ENCODE data around the gene DCAF6.

Gene DCAF6

DNA sequence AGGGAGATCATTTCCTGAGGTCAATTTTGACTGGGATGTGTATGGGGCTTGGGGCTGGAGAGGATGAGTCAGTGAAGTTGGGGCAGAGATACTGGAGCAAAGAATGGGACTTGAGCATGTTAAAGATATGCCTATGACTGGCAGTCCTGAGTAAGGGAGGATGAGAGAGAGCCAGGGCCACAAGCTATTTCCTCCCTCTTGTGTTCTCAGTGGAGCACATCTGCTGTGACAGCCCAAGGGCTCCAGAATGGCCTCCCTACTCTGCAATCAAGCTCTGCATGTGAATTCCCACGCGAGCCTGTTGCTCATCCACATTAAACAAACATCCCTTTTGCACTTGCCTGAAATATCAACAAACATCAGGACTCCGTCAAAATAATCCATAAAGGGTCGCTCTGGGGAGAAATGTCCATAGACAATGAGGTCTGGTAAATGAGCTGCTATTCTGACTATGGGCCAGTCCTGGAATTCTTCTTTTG, 31.8 kb upstream of the DCAF6 start:
- H3K27ac ChIP-seq, result no peak overlapping the region
- no peaks in the 10 kb centered on the region for H3K36me3 ChIP-seq (ENCODE audit: insufficient read depth, low read length)
- DNase-seq (ENCODE audit: low read depth, low spot score), result no peak
- no peak overlapping the region for H3K9ac ChIP-seq (ENCODE audit: insufficient read length)
- no peaks in the 10 kb centered on the region; the same call in 1 of the 2 replicates for H3K9me3 ChIP-seq (ENCODE audit: low read depth, low read length)
- TF ChIP-seq FOXP2 (optimal IDR thresholded peaks at IDR 0.05; ENCODE audit: control extremely low read depth, extremely low read length, insufficient read depth) (no peak), EZH2 (IDR thresholded peaks at IDR 0.05) (no peak)
- no peak overlapping the region for H3K4me3 ChIP-seq

DNA sequence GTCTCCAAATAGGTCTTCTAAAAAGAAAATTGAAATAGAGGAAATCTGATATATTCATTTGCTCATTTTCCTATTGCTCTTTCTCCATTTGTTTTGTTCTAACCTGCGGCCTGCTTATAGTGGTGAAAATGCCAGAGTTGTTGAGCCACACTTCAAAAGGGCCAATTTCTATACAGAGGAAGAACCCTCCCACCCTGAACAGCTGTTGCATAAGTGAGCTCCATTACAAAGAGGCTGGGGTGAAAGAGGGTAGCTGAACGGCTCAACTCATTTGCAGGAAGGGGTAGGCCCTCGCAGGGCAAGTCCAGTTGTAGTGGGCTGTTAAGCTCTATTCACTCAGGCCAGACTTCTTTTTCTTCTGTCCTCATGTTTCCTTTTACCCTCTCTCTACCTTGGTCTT, 31.3 kb upstream of the DCAF6 start:
- no peak for TF ChIP-seq FOXP2 (optimal IDR thresholded peaks at IDR 0.05; ENCODE audit: control extremely low read depth, extremely low read length, insufficient read depth)
- Histone ChIP-seq H3K4me3 (no peak overlapping the region), H3K36me3 (ENCODE audit: insufficient read depth, low read length) (no peaks in the 10 kb centered on the region), H3K9ac (ENCODE audit: insufficient read length) (no peak overlapping the region), H3K27ac (no peak overlapping the region), H3K9me3 (ENCODE audit: low read depth, low read length) (no peaks in the 10 kb centered on the region; the same call in 1 of the 2 replicates)
- DNase-seq (ENCODE audit: low read depth, low spot score), result no peak

DNA sequence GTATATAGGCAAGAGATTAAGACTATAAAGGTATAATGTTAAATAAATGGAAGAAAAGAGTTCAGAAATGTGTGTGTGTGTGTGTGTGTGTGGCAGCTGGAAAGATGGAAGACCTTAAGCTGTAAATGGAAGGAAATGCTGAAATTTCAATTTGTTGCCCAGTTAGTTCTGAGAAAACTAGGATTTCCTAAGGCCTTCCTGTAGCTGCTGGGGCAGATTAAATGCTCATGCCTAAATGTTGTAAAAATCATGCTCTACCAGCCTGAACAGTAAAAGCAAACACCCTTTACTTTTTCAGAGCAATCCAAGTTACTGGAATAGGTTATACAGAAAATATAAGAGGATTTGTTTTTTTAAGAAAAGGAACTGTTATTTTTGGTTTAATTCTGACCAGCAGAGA, 30.8 kb upstream of the DCAF6 start:
- H3K4me3 ChIP-seq, result no peak overlapping the region
- no peak overlapping the region for H3K27ac ChIP-seq
- no peaks in the 10 kb centered on the region for H3K36me3 ChIP-seq (ENCODE audit: insufficient read depth, low read length)
- H3K9me3 ChIP-seq (ENCODE audit: low read depth, low read length), result no peaks in the 10 kb centered on the region; the same call in 1 of the 2 replicates
- no peak for DNase-seq (ENCODE audit: low read depth, low spot score)
- TF ChIP-seq POLR2AphosphoS5 (IDR thresholded peaks at IDR 0.05; ENCODE audit: borderline replicate concordance, low read depth, low read length) (no peak), FOXP2 (optimal IDR thresholded peaks at IDR 0.05; ENCODE audit: control extremely low read depth, extremely low read length, insufficient read depth) (no peak), EZH2 (IDR thresholded peaks at IDR 0.05) (no peak)
- no peak overlapping the region for H3K9ac ChIP-seq (ENCODE audit: insufficient read length)

DNA sequence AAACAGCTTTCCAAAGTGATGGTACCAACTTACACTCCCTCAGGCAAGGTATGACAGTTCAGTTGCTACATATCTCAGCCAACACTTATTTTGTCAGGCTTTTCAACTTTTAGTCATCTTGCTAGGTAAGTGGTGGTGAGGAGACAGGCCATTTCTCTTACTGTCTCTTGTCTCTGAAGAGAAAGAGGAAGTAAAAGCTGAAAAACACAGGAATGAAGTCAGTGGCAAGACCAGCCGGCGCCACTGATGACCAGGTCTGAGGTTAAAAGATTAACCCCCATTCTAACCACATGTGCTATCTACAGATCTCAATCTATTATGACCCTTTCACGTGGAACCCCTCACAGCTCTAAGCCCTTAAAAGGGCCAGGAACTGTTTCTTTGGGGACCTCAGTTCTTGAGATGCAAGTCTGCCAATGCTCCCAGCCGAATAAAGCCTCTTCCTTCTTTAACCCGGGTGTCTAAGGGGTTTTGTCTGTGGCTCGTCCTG, 26.7 kb upstream of the DCAF6 start:
- no peak for DNase-seq (ENCODE audit: low read depth, low spot score)
- Histone ChIP-seq H3K9me3 (ENCODE audit: low read depth, low read length) (no peaks in the 10 kb centered on the region; the same call in 1 of the 2 replicates), H3K27ac (no peak overlapping the region), H3K9ac (ENCODE audit: insufficient read length) (no peak overlapping the region), H3K36me3 (ENCODE audit: insufficient read depth, low read length) (no peaks in the 10 kb centered on the region), H3K4me3 (no peak overlapping the region)
- no peak for TF ChIP-seq POLR2AphosphoS5 (IDR thresholded peaks at IDR 0.05; ENCODE audit: borderline replicate concordance, low read depth, low read length)

- no peak for DNase-seq (ENCODE audit: low read depth, low spot score)
- Histone ChIP-seq H3K9me3 (ENCODE audit: low read depth, low read length) (no peaks in the 10 kb centered on the region; the same call in 1 of the 2 replicates), H3K36me3 (ENCODE audit: insufficient read depth, low read length) (no peaks in the 10 kb centered on the region), H3K9ac (ENCODE audit: insufficient read length) (no peak overlapping the region), H3K4me3 (no peak overlapping the region), H3K27ac (no peak overlapping the region)
- TF ChIP-seq POLR2AphosphoS5 (IDR thresholded peaks at IDR 0.05; ENCODE audit: borderline replicate concordance, low read depth, low read length) (no peak), FOXP2 (optimal IDR thresholded peaks at IDR 0.05; ENCODE audit: control extremely low read depth, extremely low read length, insufficient read depth) (no peak), EZH2 (IDR thresholded peaks at IDR 0.05) (no peak)
These were observed 26.0 kb upstream of the DCAF6 start for GRCh38 chr1:167910530-167910929.

GRCh38 chr1:167911413-167911812, 25.1 kb upstream of the DCAF6 start:
- H3K4me3 ChIP-seq, result no peak overlapping the region
- H3K36me3 ChIP-seq (ENCODE audit: insufficient read depth, low read length), result no peaks in the 10 kb centered on the region
- H3K9me3 ChIP-seq (ENCODE audit: low read depth, low read length), result no peaks in the 10 kb centered on the region; the same call in 1 of the 2 replicates
- DNase-seq (ENCODE audit: low read depth, low spot score), result no peak
- H3K9ac ChIP-seq (ENCODE audit: insufficient read length), result no peak overlapping the region
- TF ChIP-seq POLR2AphosphoS5 (IDR thresholded peaks at IDR 0.05; ENCODE audit: borderline replicate concordance, low read depth, low read length) (no peak), FOXP2 (optimal IDR thresholded peaks at IDR 0.05; ENCODE audit: control extremely low read depth, extremely low read length, insufficient read depth) (no peak), EZH2 (IDR thresholded peaks at IDR 0.05) (no peak)
- H3K27ac ChIP-seq, result no peak overlapping the region

- no peaks in the 10 kb centered on the region; the same call in 1 of the 2 replicates for H3K36me3 ChIP-seq (ENCODE audit: insufficient read depth, low read length)
- no peaks in the 10 kb centered on the region; the same call in 1 of the 2 replicates for H3K9me3 ChIP-seq (ENCODE audit: low read depth, low read length)
- H3K4me3 ChIP-seq, result no peak overlapping the region
- H3K9ac ChIP-seq (ENCODE audit: insufficient read length), result no peak overlapping the region
- no peak for DNase-seq (ENCODE audit: low read depth, low spot score)
- H3K27ac ChIP-seq, result no peak overlapping the region
- TF ChIP-seq FOXP2 (optimal IDR thresholded peaks at IDR 0.05; ENCODE audit: control extremely low read depth, extremely low read length, insufficient read depth) (no peak), POLR2AphosphoS5 (IDR thresholded peaks at IDR 0.05; ENCODE audit: borderline replicate concordance, low read depth, low read length) (no peak), EZH2 (IDR thresholded peaks at IDR 0.05) (no peak)
These were observed 24.2 kb upstream of the DCAF6 start for GRCh38 chr1:167912294-167912693.

- H3K27ac ChIP-seq, result no peak within 1 kb of the TSS
- no peak for TF ChIP-seq POLR2AphosphoS5 (IDR thresholded peaks at IDR 0.05; ENCODE audit: borderline replicate concordance, low read depth, low read length)
- TF ChIP-seq FOXP2 (optimal IDR thresholded peaks at IDR 0.05; ENCODE audit: control extremely low read depth, extremely low read length, insufficient read depth), result no peak
- no peak for TF ChIP-seq EZH2 (IDR thresholded peaks at IDR 0.05)
These were observed 22.5 kb upstream of the DCAF6 start, which contains the start of gene ADCY10 for GRCh38 chr1:167913895-167914496. Gene ADCY10 (minus strand): TSS chr1:167914134. CDS start chr1:167905140, 8,994 bp downstream.

DNA sequence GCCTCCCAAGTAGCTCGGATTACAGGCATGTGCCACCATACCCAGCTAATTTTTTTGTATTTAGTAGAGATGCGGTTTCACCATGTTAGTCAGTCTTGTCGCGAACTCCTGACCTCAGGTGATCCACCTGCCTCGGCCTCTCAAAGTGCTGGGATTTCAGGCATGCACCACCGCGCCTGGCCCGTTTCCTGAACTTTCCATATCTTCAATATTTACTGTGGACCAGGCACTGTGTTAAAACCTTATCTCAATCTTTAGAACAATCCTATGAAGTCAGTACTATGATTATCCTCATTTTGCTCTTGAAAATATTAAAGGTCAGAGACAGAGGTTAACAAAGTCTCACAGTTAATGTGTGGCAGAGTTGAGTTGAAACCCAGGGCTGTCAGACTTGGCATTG, 20.9 kb upstream of the DCAF6 start:
- Histone ChIP-seq H3K9ac (ENCODE audit: insufficient read length) (no peak overlapping the region), H3K27ac (no peak overlapping the region), H3K4me3 (no peak overlapping the region), H3K9me3 (ENCODE audit: low read depth, low read length) (no peaks in the 10 kb centered on the region), H3K36me3 (ENCODE audit: insufficient read depth, low read length) (no peaks in the 10 kb centered on the region; the same call in 1 of the 2 replicates)
- DNase-seq (ENCODE audit: low read depth, low spot score), result no peak
- TF ChIP-seq FOXP2 (optimal IDR thresholded peaks at IDR 0.05; ENCODE audit: control extremely low read depth, extremely low read length, insufficient read depth) (no peak), EZH2 (IDR thresholded peaks at IDR 0.05) (no peak), POLR2AphosphoS5 (IDR thresholded peaks at IDR 0.05; ENCODE audit: borderline replicate concordance, low read depth, low read length) (no peak)

More at GRCh38 chr1:167913895-167914496, 22.5 kb upstream of the DCAF6 start, which contains the start of gene ADCY10:
- Histone ChIP-seq H3K36me3 (ENCODE audit: insufficient read depth, low read length) (no peaks in the 10 kb centered on the region; the same call in 1 of the 2 replicates), H3K9ac (ENCODE audit: insufficient read length) (no peak within 1 kb of the TSS), H3K4me3 (no peak within 1 kb of the TSS), H3K9me3 (ENCODE audit: low read depth, low read length) (no peaks in the 10 kb centered on the region; the same call in 1 of the 2 replicates)
- no peak for DNase-seq (ENCODE audit: low read depth, low spot score)

Measured in SK-N-MC (cell line).